Measurements from ENCODE around the gene P2RX4.
"Not testable (repeated sequence)": the region's sequence is repeated elsewhere in the genome, so short reads cannot be mapped to it uniquely, and the experiment has no call there.

The P2RX4 gene

DNA sequence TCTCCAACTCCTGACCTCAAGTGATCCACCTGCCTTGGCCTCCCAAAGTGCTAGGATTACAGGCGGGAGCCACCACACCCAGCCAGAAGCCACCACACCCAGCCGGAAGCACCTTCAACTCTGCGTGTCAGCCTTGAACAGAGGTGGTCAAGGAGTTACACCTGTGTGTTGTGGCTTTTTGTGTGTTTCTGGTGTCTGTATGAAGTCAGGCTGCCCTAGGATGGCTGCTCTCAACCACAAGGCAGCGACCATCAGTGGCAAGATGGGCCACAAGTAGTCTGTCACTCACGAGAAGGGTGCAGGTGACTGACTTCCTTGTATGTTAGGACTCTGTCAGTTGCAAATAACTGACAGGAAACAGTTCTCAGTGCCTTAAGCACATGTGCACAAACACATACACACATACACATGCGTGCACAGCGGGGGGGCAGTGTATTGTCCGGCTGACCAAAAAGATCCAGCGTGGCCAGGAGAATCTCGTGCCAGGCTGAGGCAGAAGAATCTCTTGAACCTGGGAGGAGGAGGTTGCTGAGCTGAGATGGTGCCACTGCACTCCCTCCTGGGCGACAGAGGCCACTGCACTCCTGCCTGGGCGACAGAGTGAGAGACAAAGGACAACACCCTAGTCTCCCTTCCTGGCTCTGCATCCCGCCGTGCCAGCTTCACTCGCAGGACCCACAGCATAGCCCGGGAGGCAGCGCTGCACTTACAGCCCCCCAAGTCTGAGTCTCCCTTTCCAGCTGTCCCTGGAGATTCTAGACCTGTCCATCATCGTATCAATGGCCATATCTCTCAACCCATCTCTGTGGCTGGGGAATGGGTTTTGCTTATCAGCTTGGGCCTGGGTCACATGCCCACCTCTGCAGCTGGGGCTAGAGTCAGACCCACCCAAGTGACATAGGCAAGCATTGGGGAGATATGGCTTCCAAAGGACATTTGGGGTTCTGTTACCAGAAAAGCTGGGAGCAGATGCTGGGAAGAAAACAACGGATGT, 13.7 kb downstream of the P2RX4 start:
- peak; percentile 57 for DNase-seq

DNA sequence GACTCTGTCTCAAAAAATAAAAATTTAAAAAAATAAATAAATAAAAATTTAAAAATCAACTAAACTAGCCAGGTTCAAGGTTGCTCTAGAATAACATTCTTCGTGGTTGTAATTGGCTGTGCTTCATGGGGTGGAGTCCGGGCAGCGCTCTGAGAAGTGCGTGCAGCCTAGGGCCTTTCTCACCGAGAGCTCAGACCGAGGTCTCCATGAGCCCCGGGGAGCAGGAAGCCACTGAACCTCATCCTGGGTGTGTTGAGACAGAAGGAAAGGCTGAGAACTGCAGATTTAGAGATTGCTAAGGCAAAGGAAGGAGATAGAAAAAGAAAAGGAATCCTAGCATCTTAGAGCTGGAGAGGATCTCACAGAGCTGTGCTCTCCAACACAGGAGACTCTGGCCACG, 14.7 kb downstream of the P2RX4 start:
- no peak for DNase-seq

DNA sequence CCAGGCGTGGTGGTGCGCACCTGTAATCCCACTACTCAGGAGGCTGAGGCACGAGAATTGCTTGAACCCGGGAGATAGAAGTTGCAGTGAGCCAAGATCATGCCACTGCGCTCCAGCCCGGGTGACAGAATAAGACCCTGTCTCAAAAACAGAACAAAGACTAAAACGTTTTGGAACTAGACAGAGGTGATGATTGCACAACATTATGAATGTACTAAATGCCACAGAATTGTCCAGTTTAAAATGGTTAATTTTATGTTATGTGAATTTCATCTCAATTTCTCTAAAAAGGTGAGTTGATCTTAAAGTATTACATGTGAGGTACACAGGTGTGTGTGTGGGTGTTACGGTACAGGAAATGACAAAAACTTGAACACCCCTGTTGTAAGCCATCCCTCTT, 16.5 kb downstream of the P2RX4 start:
- DNase-seq, result no peak

DNA sequence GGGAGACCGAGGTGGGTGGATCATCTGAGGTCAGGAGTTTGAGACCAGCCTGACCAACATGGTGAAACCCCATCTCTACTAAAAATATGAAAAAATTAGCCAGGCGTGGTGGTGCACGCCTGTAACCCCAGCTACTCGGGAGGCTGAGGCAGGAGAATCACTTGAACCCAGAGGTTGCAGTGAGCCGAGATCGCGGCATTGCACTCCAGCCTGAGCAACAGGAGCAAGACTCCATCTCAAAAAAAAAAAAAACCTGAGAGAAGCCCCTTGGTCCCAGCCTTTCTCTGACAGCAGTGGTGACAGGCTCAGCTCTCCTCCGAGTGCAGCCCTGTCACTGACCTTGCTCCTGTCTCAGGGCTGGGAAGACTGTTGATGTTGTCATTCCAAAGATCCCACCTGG, 16.9 kb downstream of the P2RX4 start:
- DNase-seq, result not testable (repeated sequence)

DNA sequence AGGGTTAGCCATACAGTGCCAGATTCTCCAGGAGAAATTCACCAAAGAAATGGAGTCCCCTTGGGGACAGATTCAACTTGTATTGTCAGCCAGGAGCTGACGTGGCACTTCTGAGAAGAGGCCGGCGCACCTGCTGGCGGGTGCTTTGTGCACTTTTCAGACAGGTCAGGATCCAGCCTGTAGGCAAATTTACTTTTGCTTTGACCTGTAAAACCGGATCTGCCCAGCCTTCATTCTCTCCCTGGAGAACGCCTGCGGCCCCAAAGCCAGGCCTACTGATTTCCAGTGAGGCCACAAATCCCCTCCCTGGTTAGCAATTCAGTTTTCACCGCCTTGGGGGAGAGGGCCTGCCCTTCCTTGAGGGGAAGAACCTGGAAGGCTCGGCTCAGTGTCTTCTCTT, 17.4 kb downstream of the P2RX4 start:
- no peak for DNase-seq

DNA sequence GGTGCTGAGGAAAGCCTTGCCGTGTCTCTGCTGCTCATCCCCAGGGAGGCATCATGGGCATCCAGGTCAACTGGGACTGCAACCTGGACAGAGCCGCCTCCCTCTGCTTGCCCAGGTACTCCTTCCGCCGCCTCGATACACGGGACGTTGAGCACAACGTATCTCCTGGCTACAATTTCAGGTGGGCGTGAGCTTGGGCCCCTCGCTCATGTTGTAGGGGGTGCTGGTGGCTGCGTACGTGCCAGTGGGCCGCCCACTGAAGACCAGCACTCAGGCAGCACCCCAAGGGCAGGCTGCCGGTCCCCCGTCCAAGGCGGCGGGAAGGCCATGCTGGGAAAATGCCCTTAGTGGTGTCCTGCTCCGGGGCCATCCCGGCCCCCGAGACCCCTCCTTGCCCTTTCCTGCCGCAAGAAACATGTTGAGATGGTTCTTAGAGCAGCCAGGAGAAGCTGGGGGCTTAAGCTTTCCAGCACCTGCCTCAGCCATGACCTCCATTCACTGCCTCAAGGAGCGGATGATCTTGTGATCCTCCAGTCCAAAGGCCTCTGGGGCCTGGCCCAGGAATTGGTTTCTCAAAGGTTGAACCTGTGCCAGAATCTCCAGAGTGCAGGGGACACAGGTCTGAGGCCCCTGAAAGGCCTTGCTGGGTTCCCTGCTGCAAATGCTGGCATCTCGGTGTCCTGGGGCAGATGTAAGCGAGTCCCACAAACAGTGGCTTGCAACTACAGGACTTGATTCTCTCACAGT, 19.2 kb downstream of the P2RX4 start:
- DNase-seq, result no peak

DNA sequence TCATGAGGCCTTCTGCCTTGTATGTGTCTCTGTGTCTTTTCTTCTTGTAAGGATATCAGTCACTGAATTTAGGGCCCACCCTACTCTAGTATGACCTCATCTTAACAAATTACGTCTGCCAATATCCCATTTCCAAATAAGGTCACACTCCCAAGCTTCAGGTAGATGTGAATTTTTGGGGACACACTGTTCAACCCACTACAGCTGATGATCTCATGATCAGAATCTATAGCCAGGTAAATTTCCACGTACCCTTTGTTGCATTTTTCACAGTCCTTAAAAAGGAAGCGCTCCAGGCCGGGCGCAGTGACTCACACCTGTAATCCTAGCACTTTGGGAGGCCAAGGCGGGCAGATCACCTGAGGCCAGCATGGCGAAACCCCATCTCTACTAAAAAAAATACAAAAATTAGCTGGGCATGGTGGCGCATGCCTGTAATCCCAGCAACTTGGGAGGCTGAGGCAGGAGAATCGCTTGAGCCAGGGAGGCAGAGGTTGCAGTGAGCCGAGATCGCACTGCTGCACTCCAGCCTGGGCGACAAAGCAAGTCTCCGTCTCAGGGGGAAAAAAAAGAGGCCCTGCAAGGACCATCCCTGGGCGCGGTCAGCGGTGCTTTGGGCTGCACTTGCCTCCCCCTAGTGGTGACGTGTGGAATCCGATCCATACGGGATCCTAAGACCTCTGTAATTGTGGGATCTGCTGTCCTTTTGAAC, 20.1 kb downstream of the P2RX4 start:
- peak; percentile 29 for DNase-seq

DNA sequence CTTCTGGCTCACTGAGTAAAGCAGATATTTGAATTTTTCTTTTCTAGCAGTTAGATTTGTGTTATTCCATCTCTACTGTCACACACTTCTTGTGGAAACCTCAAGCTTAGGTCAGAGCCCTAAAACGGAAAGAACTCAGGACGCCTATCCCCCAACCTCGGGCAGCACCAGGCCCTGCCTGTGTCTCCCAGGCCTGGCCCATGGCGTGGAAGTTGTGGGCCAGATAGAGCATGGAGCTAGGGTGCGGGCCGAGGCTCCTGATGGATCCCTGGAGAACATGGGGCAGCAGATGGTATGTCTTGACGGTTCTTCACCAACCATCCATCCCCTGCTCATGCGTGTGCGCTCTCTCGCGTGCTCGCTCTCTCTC, 20.6 kb downstream of the P2RX4 start:
- no peak for DNase-seq

DNA sequence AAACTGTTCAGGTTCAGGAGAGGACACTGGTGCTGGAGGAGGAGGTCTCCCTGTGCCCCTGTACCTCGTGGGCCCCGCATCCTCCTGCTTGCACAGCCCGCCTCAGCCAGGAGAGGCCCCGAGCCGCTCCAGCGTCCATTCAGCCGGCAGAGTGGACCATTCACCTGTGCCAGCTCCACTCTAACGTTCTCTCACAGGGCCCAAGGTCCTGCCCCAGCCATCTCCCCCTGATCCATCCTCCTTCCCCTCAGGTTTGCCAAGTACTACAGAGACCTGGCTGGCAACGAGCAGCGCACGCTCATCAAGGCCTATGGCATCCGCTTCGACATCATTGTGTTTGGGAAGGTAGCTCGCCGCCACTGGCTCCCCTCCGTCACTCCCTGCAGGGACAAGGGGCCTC, 22.2 kb downstream of the P2RX4 start:
- DNase-seq, result no peak

DNA sequence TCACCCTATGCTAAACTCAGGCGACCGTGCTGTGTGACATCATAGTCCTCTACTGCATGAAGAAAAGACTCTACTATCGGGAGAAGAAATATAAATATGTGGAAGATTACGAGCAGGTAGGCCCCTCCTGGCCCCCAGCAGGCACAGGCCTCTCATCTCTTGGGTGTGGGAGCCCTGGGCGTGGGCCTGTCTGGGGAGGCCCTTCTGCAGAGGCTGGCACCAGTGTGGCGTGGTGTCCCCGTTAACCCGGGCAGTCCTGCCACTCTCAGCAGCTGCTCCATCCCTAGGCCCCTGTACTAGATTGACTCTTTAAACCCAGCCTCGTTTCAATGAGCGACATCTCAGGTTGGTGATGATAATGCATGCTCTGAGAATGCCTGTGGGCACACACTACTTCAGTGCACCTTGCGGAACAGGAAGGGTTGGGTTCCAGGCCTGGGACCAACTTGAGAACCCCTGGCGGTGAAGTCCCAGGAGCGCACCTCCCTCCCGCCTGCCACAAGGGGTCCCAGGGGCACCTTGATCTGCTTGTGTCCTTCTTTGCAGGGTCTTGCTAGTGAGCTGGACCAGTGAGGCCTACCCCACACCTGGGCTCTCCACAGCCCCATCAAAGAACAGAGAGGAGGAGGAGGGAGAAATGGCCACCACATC, 23.2 kb downstream of the P2RX4 start:
- no peak for DNase-seq

DNA sequence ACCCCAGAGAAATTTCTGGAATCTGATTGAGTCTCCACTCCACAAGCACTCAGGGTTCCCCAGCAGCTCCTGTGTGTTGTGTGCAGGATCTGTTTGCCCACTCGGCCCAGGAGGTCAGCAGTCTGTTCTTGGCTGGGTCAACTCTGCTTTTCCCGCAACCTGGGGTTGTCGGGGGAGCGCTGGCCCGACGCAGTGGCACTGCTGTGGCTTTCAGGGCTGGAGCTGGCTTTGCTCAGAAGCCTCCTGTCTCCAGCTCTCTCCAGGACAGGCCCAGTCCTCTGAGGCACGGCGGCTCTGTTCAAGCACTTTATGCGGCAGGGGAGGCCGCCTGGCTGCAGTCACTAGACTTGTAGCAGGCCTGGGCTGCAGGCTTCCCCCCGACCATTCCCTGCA, 23.7 kb downstream of the P2RX4 start:
- DNase-seq, result no peak

DNA sequence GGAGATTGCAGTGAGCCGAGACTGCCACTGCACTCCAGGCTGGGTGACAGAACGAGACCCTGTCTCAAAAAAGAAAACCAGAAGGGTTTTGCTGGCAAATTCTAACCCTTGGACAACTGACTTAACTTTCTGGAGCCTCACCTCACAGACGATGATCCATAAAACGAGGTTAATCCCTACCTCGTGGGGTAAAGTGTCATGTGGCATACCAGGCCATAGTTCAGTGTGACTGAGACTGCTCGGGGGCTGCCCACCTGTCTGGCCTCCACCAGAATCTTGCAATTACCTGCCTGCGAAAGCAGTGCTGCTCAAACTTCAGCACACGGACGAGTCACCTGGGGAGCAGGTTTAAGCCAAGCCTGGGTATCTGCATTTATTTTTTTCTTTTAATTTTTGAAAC, 26.8 kb downstream of the P2RX4 start:
- DNase-seq, result no peak

DNA sequence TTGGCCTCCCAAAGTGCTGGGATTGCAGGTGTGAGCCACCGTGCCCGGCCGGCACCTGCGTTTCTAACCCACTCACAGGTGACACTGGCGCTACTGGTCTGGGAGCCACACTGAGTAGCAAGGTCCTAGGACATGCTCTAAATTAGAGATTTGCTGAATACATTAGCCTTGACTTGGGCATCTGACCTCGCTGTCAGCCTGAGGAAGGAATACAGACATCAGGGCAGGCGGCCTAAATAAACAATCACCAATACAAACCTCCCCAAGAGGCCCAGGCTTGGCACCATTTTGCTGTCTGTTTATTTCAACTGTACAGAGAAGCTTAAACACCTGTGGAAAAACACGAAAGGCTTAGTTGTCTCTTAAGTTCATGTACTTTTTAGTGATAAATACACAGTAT, 27.5 kb downstream of the P2RX4 start:
- no peak for DNase-seq

DNA sequence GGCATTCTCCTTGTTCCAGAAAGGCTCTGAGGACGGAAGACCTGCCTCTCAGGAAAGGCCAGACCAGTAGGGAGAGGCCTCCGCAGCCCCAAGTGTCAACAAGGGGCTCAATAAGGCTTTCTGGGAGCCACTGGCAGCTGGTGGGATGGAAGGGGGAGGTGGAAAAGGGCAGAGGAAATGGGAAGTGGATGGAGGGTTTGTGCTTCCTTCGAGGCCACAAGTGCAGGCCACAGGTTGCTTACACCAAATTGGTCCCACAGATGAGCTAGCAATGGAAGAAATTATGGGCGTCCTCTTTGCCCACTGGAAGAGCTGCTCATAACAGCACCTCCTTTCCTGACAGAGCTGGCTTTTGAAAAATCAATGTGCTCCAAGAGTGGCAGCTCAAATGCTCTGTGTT, 28.2 kb downstream of the P2RX4 start:
- no peak for DNase-seq

DNA sequence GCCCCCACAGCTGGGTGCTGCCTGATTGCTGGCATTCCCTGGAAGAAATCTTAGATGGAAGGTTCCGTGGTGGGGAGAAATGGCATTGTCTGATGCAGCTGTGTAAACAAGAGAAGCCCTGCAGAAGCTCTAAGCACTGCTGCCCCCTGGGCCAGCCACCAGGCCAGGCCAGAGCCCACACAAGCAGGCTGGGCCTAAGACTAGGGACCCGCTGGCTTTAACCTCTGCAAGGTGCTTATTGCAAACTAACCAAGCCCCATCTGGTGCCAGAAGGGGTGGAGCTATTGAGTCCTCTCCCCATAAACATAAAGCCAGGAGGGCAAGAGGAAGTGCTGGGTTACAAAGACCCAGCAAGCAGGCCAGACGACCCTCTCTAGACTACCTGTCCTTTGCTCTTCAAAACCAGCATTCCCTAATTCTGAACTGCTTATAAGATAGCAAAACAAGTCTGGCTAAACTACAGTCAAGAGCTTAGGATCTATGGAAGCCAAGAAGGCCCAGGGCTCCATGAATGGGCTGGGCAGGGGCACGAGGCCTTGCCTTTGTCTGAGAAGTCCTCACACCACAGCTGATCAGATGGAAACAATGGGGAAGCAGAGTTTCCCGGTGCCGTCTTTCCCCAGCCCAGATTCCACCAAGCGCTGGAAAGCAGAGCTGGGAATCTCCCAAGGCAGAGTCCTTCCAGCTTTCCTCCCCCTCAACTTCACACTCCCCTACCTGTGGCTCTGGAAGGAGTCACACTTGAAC, 28.8 kb downstream of the P2RX4 start:
- DNase-seq, result peak; percentile 61

DNA sequence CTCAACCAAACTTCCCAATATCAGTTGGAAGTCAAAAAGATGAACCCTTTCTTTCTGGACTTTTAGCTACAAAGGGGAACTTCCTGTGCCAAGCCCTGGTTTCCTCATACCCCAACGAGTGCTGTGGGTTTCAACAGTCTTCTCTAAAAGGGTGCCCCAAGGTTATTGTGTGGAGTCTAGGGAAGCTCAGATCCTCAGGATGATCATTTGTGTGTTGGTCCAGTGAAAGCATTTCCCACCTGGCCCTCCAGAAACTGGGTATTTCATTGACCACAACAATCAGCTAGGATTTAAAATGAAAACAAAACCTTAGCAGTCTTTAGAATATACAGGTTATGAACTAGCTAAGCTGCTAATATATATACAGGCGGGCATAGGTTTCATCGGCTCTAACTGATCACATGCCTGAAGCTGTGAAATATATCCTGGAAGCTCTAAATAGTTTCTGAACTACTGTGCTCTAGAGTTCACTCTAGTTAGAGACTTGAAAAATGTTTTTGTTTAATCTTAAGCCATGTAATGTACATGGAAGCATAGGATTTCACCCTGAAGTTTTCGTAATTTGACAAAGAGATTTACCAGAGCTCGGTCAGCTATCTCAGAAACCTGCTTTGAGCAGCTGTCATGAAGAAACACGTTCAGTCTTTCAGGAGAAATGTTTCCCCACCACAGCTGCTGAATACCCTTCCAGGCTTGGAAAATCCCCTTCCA, 29.6 kb downstream of the P2RX4 start:
- DNase-seq, result peak; percentile 86

DNA sequence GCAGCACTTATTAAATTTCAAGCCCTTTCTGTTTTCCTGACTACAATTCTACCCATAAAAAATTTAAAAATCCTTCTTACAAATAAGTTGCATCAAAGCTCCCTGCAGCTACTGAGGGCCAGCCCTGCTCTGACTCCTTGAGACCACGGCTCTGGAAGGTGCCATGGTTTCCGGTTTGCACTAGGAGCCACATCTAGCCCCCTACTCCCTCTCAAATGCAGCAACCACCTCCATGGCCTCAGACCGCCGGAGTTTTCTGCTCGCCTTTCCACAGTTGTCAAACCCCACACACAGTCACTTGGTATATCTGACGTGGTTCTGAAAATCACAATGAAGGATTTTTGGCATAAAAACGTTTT, 30.1 kb downstream of the P2RX4 start:
- DNase-seq, result no peak

DNA sequence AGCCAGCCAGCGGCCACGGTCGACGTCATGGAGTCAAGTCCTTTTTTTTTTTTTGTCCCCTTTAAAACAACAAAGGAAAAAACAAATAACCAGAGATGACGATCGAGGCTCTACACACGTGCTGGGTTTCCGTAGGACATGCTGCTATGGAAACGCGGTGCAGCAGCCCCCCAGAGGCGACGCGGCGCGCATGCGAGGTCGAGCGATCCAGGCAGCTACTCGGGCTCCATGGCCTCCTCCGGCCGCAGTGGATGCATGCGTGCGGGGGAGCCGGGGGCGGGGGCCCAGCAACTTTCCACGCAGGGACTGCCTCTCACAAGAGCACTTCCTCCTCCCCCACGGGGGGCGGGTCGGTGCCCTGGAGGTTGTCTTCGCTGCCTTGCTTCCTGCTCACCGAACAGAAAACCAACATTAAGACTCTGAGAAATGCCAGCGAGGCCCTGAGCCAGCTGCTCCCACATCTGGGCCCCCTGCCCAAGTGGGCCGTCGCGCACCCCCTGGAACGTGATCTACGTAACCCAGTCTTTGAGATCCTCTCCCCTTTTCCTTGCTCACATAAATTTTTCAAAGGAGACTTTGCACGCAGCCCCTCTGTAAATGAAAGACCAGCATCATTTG, 30.7 kb downstream of the P2RX4 start:
- peak; percentile 88 for DNase-seq

DNA sequence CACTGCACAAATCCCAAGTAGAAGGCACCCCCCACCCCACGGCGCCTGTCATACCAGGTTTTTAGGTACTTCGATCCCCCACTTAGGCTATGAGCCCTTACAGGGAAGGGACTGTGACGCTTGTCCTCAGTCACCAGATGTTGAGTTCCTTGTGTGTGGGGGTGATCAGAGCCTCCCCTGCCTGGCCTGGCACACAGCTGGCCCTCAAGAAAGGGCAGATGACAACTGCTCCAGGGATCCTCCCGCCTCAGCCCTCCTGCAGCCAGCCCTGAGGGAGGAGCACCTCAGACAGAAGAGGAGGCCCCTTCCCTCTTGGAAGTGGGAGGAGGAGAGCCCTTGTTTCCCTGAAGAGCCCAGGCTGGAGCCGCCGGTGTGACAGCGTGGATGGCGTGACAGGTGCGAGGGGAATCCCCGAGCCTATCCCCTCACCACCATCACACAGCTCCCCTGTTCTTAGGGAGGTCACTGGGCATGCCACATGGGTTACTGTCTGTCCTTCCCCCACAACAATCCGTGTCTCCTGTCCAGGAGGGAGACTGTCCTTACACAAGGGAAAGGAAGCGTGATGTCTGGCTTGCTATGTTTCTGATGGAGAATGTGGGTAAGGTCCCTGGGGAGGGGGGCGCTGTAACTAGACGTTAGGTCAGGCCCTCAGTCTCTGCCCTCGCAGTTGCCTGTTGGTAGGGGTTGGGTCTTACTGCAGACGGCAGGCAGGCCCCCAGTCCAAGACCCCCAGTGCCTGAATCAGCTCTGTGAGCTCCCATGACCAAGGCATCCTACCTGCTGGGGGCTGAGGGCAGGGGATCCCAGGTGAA, 31.4 kb downstream of the P2RX4 start:
- peak; percentile 22 for DNase-seq

DNA sequence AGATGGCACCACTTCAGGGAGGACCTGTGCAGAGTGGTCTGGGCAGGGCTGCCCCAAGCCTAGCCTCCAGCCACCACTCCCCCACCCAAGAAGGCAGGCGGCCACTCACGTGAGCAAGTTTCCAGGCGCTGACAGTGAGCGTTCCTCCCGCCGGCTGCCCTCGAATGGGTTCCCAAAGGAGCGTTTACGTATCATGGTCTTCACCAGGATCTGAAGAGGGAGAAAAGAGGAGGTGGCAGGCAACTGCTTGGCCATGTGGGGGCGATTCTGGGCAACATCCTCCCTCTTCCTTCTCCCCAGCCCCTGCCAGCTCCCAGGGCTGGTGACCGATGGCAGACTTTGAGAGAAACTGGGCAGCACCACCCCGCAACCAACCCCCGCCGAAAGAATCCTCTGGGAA, 35.1 kb downstream of the P2RX4 start:
- DNase-seq, result no peak
